B cell (primary cell): ENCODE measurements around the gene PABPC4L. TPM values are rescaled to one million over a fixed set of nuclear protein-coding genes. Genes with fewer than 3 reads are reported as not detected.

Experiments
- ATAC-seq: fragments of 200-7000 bp; cut with Tn5 transposase; one replicate; pipeline ENCODE4 v1.10.0; 2021; ENCODE audit warnings: low read depth, mild to moderate bottlenecking, moderate number of reproducible peaks, moderate library complexity
- CTCF ChIA-PET: fragments of 350-600 bp; sonication (Branson Sonifier 250); formaldehyde crosslinking; loops from one replicate; lab custom pipeline; 2021; ENCODE audit warnings: antibody characterized with exemption, inconsistent platforms; lab: Charles Lee
- POLR2A ChIA-PET: fragments of 350-600 bp; sonication (Branson Sonifier 250); formaldehyde crosslinking; loops from one replicate; lab custom pipeline; 2021; ENCODE audit warnings: antibody characterized with exemption; lab: Charles Lee
- DNase-seq: peaks from one replicate; pipeline ENCODE4 v3.0.0; 2013
- H2AFZ ChIP-seq: 2 replicates; pipeline ENCODE4 v1.6.1; 2012; ENCODE audit warnings: mild to moderate bottlenecking, low read depth, low read length; ENCODE audit not compliant: insufficient read depth, poor library complexity, severe bottlenecking
- H3K27ac ChIP-seq, 2 donors: 1 replicate in 1 of 2; 2 replicates in 1 of 2; pipeline ENCODE4 v1.5.1; 2012 to 2013; ENCODE audit warnings: low read length in 2 of 2, mild to moderate bottlenecking in 2 of 2, moderate library complexity in 1 of 2
- H3K27me3 ChIP-seq, 4 experiments: fragments of 200-600 bp in 1 of 4; sonication (generic) in 1 of 4; replicated peaks in 1 of 4; 1 replicate in 2 of 4; 2 replicates in 2 of 4; pipeline versions ENCODE4 v1.6.1 to v1.7.0; 2013 to 2016; ENCODE audit warnings: low read length in 3 of 4, mild to moderate bottlenecking in 2 of 4, mixed read lengths in 1 of 4, moderate library complexity in 1 of 4; ENCODE audit not compliant: insufficient read depth in 4 of 4, control insufficient read depth in 3 of 4; ENCODE audit errors: control extremely low read depth in 1 of 4
- H3K36me3 ChIP-seq, 2 experiments: replicated peaks in 1 of 2; 1 replicate in 1 of 2; 2 replicates in 1 of 2; pipeline versions ENCODE4 v1.6.1 to v1.7.1; 2013; ENCODE audit warnings: low read length in 1 of 2; ENCODE audit not compliant: insufficient read depth in 2 of 2, control insufficient read depth in 1 of 2; ENCODE audit errors: control extremely low read depth in 1 of 2, extremely low read depth in 1 of 2
- H3K4me1 ChIP-seq, 2 donors: fragments of 200-600 bp in 1 of 2; sonication (generic) in 1 of 2; 1 replicate in 1 of 2; 2 replicates in 1 of 2; pipeline versions ENCODE4 v1.5.1 to v1.6.1; 2013 to 2017; ENCODE audit warnings: low read length in 2 of 2; ENCODE audit not compliant: control insufficient read depth in 2 of 2, insufficient read depth in 2 of 2
- H3K4me2 ChIP-seq: replicated peaks from 2 replicates; pipeline ENCODE3; 2012; ENCODE audit warnings: mild to moderate bottlenecking, low read depth, low read length; ENCODE audit not compliant: poor library complexity, severe bottlenecking
- H3K4me3 ChIP-seq, 5 experiments: fragments of 200-600 bp in 1 of 5; sonication (generic) in 1 of 5; 1 replicate in 3 of 5; 2 replicates in 2 of 5; pipeline versions ENCODE4 v1.5.1 to v1.7.0; 2011 to 2016; ENCODE audit warnings: low read length in 4 of 5, mild to moderate bottlenecking in 4 of 5, low read depth in 2 of 5, control low read depth in 1 of 5, moderate library complexity in 1 of 5; ENCODE audit not compliant: insufficient read depth in 1 of 5; ENCODE audit errors: control extremely low read depth in 1 of 5, extremely low read depth in 1 of 5
- H3K79me2 ChIP-seq: fragments of 200-600 bp; sonication (generic); one replicate; pipeline ENCODE4 v1.6.0; 2016; ENCODE audit warnings: low read length; ENCODE audit not compliant: control insufficient read depth, insufficient read depth
- H3K9ac ChIP-seq: fragments of 200-600 bp; sonication (generic); 2 replicates; pipeline ENCODE4 v1.6.1; 2017; ENCODE audit warnings: mild to moderate bottlenecking, low read length, moderate library complexity
- H3K9me3 ChIP-seq, 3 donors: one replicate each; pipeline versions ENCODE4 v1.6.1 to v1.7.1; 2013; ENCODE audit warnings: low read length in 2 of 3; ENCODE audit not compliant: control insufficient read depth in 2 of 3, insufficient read depth in 1 of 3; ENCODE audit errors: control extremely low read depth in 1 of 3
- H4K20me1 ChIP-seq: 2 replicates; pipeline ENCODE4 v1.6.0; 2012; ENCODE audit warnings: mild to moderate bottlenecking, low read length; ENCODE audit not compliant: insufficient read depth, control insufficient read depth, poor library complexity, severe bottlenecking
- H3K27ac Mint-ChIP-seq: one replicate; pipeline ENCODE4 v1.8.0; 2021; ENCODE audit warnings: mixed read lengths
- H3K27me3 Mint-ChIP-seq: one replicate; pipeline ENCODE4 v1.8.0; 2021; ENCODE audit warnings: mixed read lengths
- H3K4me1 Mint-ChIP-seq: one replicate; pipeline ENCODE4 v1.8.0; 2021; ENCODE audit warnings: mixed read lengths
- H3K4me3 Mint-ChIP-seq: one replicate; pipeline ENCODE4 v1.8.0; 2021; ENCODE audit warnings: mixed read lengths
- H3K9me3 Mint-ChIP-seq: one replicate; pipeline ENCODE4 v1.8.0; 2022; ENCODE audit warnings: mixed read lengths; ENCODE audit not compliant: insufficient read depth
- CTCF ChIP-seq: fragments of 200-600 bp; IDR thresholded peaks from one replicate; pipeline ENCODE4 v1.8.0; 2022; ENCODE audit warnings: antibody characterized with exemption, mild to moderate bottlenecking
- EZH2 ChIP-seq: IDR thresholded peaks from 2 replicates; pipeline ENCODE4 v1.6.1; 2012; ENCODE audit warnings: borderline replicate concordance, low read depth, mild to moderate bottlenecking, moderate library complexity, low read length; ENCODE audit not compliant: insufficient read depth, poor library complexity, severe bottlenecking
- WGBS: methylation state at CpG from one replicate; pipeline ENCODE4 v1.1.5; 2013; ENCODE audit warnings: missing lambda C conversion rate; ENCODE audit not compliant: insufficient coverage; 5-methylcytosine and 5-hydroxymethylcytosine counted together
- intact Hi-C: fragments of 100-400 bp; cut with micrococcal nuclease; formaldehyde crosslinking; loops from one replicate; pipeline ENCODE4 v1.10.0; 2022
- polyA plus RNA-seq: library from polyadenylated mRNA; depleted of rRNA; stranded (reverse); fragments of >200 nt; gene quantifications from 2 replicates; pipeline ENCODE4 v1.2.3, GENCODE V29; 2012
- total RNA-seq, 2 donors: library from RNA; stranded (reverse); fragments of 120-200 nt in 1 of 2; gene quantifications; 1 replicate in 1 of 2; 2 replicates in 1 of 2; pipeline versions ENCODE4 v1.2.3 to v1.2.4, GENCODE V29; 2013 to 2022

PABPC4L gene
- total and polyA plus RNA-seq, 2 donors (not counting 1 experiment from before 2014, with no cell fraction given), result not detected

- DNase-seq (no peak), ATAC-seq (no peak)
- peaks cover 1 to 13% (median 4%) of the 10 kb centered on the region in 3 donors for H3K9me3 ChIP-seq
- H3K36me3 ChIP-seq, result no peaks in the 10 kb centered on the region
- Mint-ChIP-seq H3K9me3 (peaks cover 5% of the 10 kb centered on the region), H3K27ac (no peak overlapping the region), H3K27me3 (no peaks in the 10 kb centered on the region), H3K4me3 (no peak overlapping the region), H3K4me1 (no peaks in the 10 kb centered on the region)
- no peak overlapping the region for H3K27ac ChIP-seq
- no peaks in the 10 kb centered on the region for H4K20me1 ChIP-seq
- H3K4me1 ChIP-seq, result no peaks in the 10 kb centered on the region
- H3K27me3 ChIP-seq, result no peaks in the 10 kb centered on the region
- intact Hi-C loops, result no loop called here
- ChIA-PET POLR2A (no interaction called here), CTCF (no interaction called here)
- no peak overlapping the region for H3K9ac ChIP-seq
- no peak overlapping the region for H3K4me3 ChIP-seq
- no peaks in the 10 kb centered on the region for H3K79me2 ChIP-seq
- no peak overlapping the region for H3K4me2 ChIP-seq
- no peak for TF ChIP-seq CTCF
- TF ChIP-seq EZH2, result no peak
- no peak overlapping the region for H2AFZ ChIP-seq
These were observed 22.9 kb downstream of the PABPC4L start for GRCh38 chr4:134178706-134179105.

GRCh38 chr4:134174271-134174670, 27.3 kb downstream of the PABPC4L start:
- CTCF ChIA-PET, result no interaction called here
- no CpG with 5 or more reads among the region's 1 CpG for WGBS
- H3K4me1 ChIP-seq, result no peaks in the 10 kb centered on the region
- no peak overlapping the region for H2AFZ ChIP-seq
- no peak overlapping the region for H3K4me3 ChIP-seq
- H3K9me3 ChIP-seq, result peaks cover 0 to 13% (median 1%) of the 10 kb centered on the region in 3 donors
- DNase-seq, result no peak
- H3K27me3 ChIP-seq, result no peaks in the 10 kb centered on the region
- no peaks in the 10 kb centered on the region for H3K36me3 ChIP-seq
- no peaks in the 10 kb centered on the region for H3K4me1 Mint-ChIP-seq
- intact Hi-C loops, result no loop called here
- TF ChIP-seq EZH2, result no peak
- no peak for TF ChIP-seq CTCF
- no peak overlapping the region for H3K4me3 Mint-ChIP-seq
- H3K4me2 ChIP-seq, result no peak overlapping the region
- no peaks in the 10 kb centered on the region for H3K79me2 ChIP-seq
- H4K20me1 ChIP-seq, result no peaks in the 10 kb centered on the region
- POLR2A ChIA-PET, result no interaction called here
- no peak overlapping the region for H3K27ac Mint-ChIP-seq
- no peaks in the 10 kb centered on the region for H3K9me3 Mint-ChIP-seq
- H3K27ac ChIP-seq, result no peak overlapping the region
- H3K9ac ChIP-seq, result no peak overlapping the region
- no peaks in the 10 kb centered on the region for H3K27me3 Mint-ChIP-seq
- ATAC-seq, result no peak
